Measurements from ENCODE around the gene HAUS7.
A peak's percentile ranks its signal among the peaks of the same experiment; 100 is the strongest.

HAUS7 gene

GRCh38 chrX:153423652-153424051, 46.7 kb downstream of the HAUS7 start:
- Mint-ChIP-seq H3K36me3 (no peaks in the 10 kb centered on the region), H3K4me3 (no peak overlapping the region), H3K27ac (no peak overlapping the region), H3K4me1 (no peaks in the 10 kb centered on the region), H3K9me3 (no peaks in the 10 kb centered on the region)
- ATAC-seq (no peak), DNase-seq (ENCODE audit: low spot score in 2 of 2) (no peak)

DNA sequence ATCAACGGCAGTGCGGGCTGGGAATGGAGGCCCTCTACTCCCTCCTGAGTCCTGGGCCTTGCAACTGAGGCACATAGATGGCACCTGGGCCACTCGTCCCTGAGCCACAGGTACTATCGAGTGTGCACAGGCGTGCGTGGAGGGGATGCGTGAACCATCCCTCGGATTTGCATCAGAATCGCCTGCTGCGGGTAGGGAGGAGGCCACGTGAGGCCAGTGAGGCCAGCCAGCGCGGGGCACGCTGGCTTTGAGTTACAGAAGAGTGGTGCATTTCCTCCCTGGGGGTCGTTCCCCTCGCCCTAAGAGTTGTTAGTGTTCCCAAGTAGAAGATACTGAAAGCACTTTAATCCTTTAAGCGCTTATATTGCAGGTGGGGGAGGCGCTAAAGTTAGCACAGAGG, 48.5 kb downstream of the HAUS7 start:
- no peak for ATAC-seq
- H3K9me3 Mint-ChIP-seq: no peaks in the 10 kb centered on the region
- no peak overlapping the region for H3K27ac Mint-ChIP-seq
- H3K4me3 Mint-ChIP-seq: no peak overlapping the region
- H3K4me1 Mint-ChIP-seq: no peaks in the 10 kb centered on the region
- no peaks in the 10 kb centered on the region for H3K36me3 Mint-ChIP-seq
- no peak for DNase-seq (ENCODE audit: low spot score in 2 of 2)

DNA sequence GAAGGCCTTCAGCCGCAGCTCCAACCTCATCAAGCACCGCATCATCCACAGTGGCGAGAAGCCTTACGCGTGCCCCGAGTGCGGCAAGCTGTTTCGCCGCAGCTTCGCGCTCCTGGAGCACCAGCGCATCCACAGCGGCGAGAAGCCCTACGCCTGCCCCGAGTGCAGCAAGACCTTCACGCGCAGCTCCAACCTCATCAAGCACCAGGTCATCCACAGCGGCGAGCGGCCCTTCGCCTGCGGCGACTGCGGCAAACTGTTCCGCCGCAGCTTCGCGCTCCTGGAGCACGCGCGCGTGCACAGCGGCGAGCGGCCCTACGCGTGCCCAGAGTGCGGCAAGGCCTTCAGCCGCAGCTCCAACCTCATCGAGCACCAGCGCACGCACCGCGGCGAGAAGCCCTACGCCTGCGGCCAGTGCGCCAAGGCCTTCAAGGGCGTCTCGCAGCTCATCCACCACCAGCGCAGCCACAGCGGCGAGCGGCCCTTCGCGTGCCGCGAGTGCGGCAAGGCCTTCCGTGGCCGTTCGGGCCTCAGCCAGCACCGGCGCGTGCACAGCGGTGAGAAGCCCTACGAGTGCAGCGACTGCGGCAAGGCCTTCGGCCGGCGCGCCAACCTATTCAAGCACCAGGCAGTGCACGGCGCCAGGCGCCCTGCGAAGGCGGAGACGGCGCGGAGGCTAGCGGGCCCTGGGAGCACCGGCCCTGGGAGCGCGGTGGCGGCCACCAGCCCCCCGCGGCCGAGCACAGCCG, 49.4 kb downstream of the HAUS7 start:
- Mint-ChIP-seq H3K4me3 (no peak overlapping the region), H3K9me3 (no peaks in the 10 kb centered on the region), H3K36me3 (no peaks in the 10 kb centered on the region), H3K4me1 (no peaks in the 10 kb centered on the region), H3K27ac (no peak overlapping the region)
- ATAC-seq (no peak), DNase-seq (ENCODE audit: low spot score in 2 of 2) (no peak)

DNA sequence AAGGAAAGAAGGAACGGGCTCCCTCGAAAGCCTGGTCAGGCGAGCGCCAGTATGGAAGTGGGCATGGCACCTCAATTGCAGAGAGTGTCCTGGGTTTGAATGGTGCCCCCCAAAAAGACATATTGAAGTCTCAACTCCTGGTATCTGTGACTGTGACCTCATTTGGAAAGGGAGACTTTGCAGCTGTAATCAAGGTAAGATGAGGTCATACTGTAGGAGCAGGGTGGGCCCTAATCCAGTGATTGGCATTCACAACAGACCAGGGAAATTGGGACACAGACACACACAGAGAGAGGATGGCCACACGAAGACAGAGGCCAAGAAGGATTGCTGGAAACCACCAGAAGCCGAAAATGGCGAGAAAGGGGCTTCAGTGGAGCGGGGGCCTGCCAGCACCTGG, 52.7 kb downstream of the HAUS7 start:
- no peak overlapping the region for H3K4me3 Mint-ChIP-seq
- no peak for ATAC-seq
- no peak for DNase-seq (ENCODE audit: low spot score in 2 of 2)
- no peaks in the 10 kb centered on the region for H3K4me1 Mint-ChIP-seq
- no peaks in the 10 kb centered on the region for H3K9me3 Mint-ChIP-seq
- H3K36me3 Mint-ChIP-seq: no peaks in the 10 kb centered on the region
- no peak overlapping the region for H3K27ac Mint-ChIP-seq

DNA sequence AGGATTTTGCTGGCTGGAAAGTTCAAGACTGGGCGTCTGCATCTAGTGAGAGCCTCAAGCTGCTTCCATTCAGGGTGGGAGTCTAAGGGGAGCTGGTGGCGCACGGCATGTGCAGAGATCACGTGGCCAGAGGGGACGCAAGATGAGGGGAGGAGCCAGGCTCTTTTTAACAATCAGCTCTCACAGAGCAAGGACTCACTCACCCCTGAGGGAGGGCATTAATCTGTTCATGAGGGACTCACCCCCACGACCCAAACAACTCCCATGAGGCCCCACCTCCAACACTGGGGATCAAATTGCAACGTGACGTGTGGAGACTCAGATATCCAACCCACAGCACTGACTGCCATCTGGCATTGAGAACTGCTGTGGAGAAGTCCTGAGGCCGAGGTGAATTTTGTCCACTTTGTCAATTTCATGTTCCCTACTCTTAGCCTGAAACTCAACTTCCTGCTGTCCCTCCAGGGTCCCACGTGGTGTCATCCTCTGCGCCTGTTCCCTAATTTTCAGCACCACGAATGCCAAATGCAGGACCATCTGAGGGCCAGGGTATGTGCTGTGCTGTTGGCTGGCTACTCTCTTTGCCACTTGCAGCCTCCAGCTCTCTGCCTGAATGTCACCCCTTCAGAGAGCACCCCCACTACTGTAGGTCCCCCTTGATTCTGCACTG, 53.5 kb downstream of the HAUS7 start:
- no peak for DNase-seq (ENCODE audit: low spot score in 2 of 2)
- H3K9me3 Mint-ChIP-seq: no peaks in the 10 kb centered on the region

GRCh38 chrX:153414856-153415510, 55.4 kb downstream of the HAUS7 start:
- Mint-ChIP-seq H3K4me1 (peaks cover 8% of the 10 kb centered on the region), H3K36me3 (no peaks in the 10 kb centered on the region), H3K4me3 (no peak overlapping the region), H3K9me3 (no peaks in the 10 kb centered on the region), H3K27ac (no peak overlapping the region)
- ATAC-seq: no peak
- no peak for DNase-seq (ENCODE audit: low spot score in 2 of 2)

More for the DNA sequence above, 53.5 kb downstream of the HAUS7 start:
- Mint-ChIP-seq H3K4me3 (no peak overlapping the region), H3K4me1 (peaks cover 6% of the 10 kb centered on the region), H3K36me3 (no peaks in the 10 kb centered on the region), H3K27ac (no peak overlapping the region)
- ATAC-seq: no peak

GRCh38 chrX:153413731-153414130, 56.6 kb downstream of the HAUS7 start:
- Mint-ChIP-seq H3K27ac (no peak overlapping the region), H3K36me3 (no peaks in the 10 kb centered on the region), H3K4me3 (no peak overlapping the region)

GRCh38 chrX:153412746-153413720, 57.3 kb downstream of the HAUS7 start:
- peak overlapping the region; percentile 80 for H3K4me3 Mint-ChIP-seq
- ATAC-seq (no peak), DNase-seq (ENCODE audit: low spot score in 2 of 2) (no peak)
- no peaks in the 10 kb centered on the region for H3K36me3 Mint-ChIP-seq
- no peaks in the 10 kb centered on the region for H3K9me3 Mint-ChIP-seq
- no peak overlapping the region for H3K27ac Mint-ChIP-seq
- peaks cover 8% of the 10 kb centered on the region for H3K4me1 Mint-ChIP-seq

More at GRCh38 chrX:153413731-153414130, 56.6 kb downstream of the HAUS7 start:
- DNase-seq (ENCODE audit: low spot score in 2 of 2) (no peak), ATAC-seq (no peak)
- no peaks in the 10 kb centered on the region for H3K9me3 Mint-ChIP-seq
- H3K4me1 Mint-ChIP-seq: peaks cover 8% of the 10 kb centered on the region

- Mint-ChIP-seq H3K4me1 (peaks cover 8% of the 10 kb centered on the region), H3K9me3 (no peaks in the 10 kb centered on the region), H3K27ac (peak overlapping the region; percentile 77), H3K4me3 (peak overlapping the region; percentile 80), H3K36me3 (no peaks in the 10 kb centered on the region)
- ATAC-seq (no peak), DNase-seq (ENCODE audit: low spot score in 2 of 2) (no peak)
These were observed 58.3 kb downstream of the HAUS7 start for GRCh38 chrX:153411988-153412574.

- Mint-ChIP-seq H3K27ac (peak within 1 kb of the TSS; percentile 77), H3K4me3 (peak within 1 kb of the TSS; percentile 80), H3K4me1 (peaks cover 8% of the 10 kb centered on the region), H3K36me3 (no peaks in the 10 kb centered on the region), H3K9me3 (no peaks in the 10 kb centered on the region)
- ATAC-seq (peak; percentile 83), DNase-seq (ENCODE audit: low spot score in 2 of 2) (peak in 1 of 2 donors; percentile 29)
These were observed 59.0 kb downstream of the HAUS7 start, which contains the start of gene ZFP92 for GRCh38 chrX:153411255-153411987. ZFP92 (plus strand) TSS chrX:153411472; CDS start chrX:153418323, 6,851 bp downstream.

DNA sequence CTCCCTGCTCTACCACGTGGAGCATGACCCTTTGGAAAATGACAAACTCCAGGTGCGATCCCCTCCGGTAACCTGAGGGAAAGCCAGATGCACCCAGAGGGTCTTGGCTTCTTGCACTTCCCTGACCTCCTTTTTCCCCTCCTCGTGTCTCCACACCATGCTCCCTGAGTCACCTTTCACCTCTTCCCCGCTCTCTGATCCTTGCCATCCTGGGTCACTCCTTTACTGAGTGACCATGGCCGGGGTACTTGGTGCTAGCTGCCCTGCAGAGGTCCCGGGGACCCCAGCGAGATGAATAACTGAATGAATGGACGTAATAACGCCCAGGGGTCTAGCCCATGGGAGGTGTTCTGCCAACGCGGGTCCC, 59.5 kb downstream of the HAUS7 start:
- peaks cover 10% of the 10 kb centered on the region for H3K4me1 Mint-ChIP-seq
- ATAC-seq (no peak), DNase-seq (ENCODE audit: low spot score in 2 of 2) (no peak)
- H3K9me3 Mint-ChIP-seq: no peaks in the 10 kb centered on the region
- H3K36me3 Mint-ChIP-seq: no peaks in the 10 kb centered on the region
- peak overlapping the region; percentile 77 for H3K27ac Mint-ChIP-seq
- H3K4me3 Mint-ChIP-seq: peak overlapping the region; percentile 80

GRCh38 chrX:153410373-153410772, 60.0 kb downstream of the HAUS7 start:
- Mint-ChIP-seq H3K4me1 (peaks cover 13% of the 10 kb centered on the region), H3K9me3 (no peaks in the 10 kb centered on the region), H3K36me3 (no peaks in the 10 kb centered on the region), H3K27ac (no peak overlapping the region), H3K4me3 (no peak overlapping the region)
- DNase-seq (ENCODE audit: low spot score in 2 of 2) (no peak), ATAC-seq (no peak)

DNA sequence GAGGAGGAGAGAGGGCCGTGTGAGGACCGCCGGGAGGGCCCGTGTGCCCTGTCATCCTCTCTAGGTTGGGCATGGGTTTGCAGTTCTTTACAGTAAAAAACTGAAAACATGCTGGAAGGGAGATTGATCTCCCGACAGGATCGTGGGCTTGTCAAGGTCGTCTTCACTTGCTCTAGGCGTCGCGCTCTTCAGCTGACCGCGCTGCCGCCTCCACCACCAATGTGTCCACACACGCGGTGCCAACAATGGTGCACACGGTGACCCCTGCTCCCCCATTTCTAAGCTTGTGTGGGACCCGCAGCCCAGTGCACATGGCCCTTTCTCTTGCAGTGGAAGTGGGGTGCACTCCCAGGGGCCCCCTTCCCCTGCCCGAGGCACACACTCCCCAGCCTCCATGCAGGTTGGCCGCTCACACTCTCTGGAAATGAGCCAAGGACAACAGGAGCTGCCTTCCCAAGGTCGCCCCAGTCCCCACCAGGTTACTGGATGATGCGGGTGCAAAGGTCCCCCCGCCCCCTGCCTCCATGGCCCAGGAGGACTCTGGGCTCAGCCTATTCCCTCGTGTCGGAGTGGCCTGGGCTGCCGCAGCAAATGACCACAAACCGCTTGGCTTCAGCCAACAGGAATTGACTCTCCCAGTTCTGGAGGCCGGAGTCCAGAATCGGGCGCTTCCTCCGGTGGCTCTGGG, 60.8 kb downstream of the HAUS7 start:
- Mint-ChIP-seq H3K36me3 (no peaks in the 10 kb centered on the region), H3K27ac (no peak overlapping the region), H3K4me1 (peaks cover 13% of the 10 kb centered on the region), H3K4me3 (no peak overlapping the region), H3K9me3 (no peaks in the 10 kb centered on the region)
- DNase-seq (ENCODE audit: low spot score in 2 of 2) (no peak), ATAC-seq (no peak)

Measured in stimulated activated effector memory CD8-positive, alpha-beta T cell treated with anti-CD3 and anti-CD28 coated beads, Interleukin-12 subunit alpha, Interleukin-12 subunit beta, amount 100 ng/mL, for 72 hours (primary cell).